Esophagus muscularis mucosa (tissue), 4 donors: ENCODE measurements around the gene PDE3A. TPM values are rescaled to one million over a fixed set of nuclear protein-coding genes. Genes with fewer than 3 reads are reported as not detected.

Experiments used
- DNase-seq: peaks from one replicate; pipeline ENCODE4 v3.0.0-alpha.2; 2017; ENCODE audit errors: extremely low spot score
- H3K27ac ChIP-seq, 4 donors: fragments of 200-600 bp; sonication (generic); replicated peaks in 1 of 4; 1 replicate in 3 of 4; 2 replicates in 1 of 4; pipeline ENCODE4 v1.5.1; 2016 to 2019; ENCODE audit warnings: mild to moderate bottlenecking in 1 of 4
- H3K27me3 ChIP-seq, 4 donors: fragments of 200-600 bp; sonication (generic); one replicate each; pipeline versions ENCODE4 v1.5.1 to v1.6.0; 2016 to 2019
- H3K36me3 ChIP-seq, 4 donors: fragments of 200-600 bp; sonication (generic); one replicate each; pipeline ENCODE4 v1.5.1; 2016 to 2019
- H3K4me1 ChIP-seq, 4 donors: fragments of 200-600 bp; sonication (generic); one replicate each; pipeline ENCODE4 v1.5.1; 2016 to 2019
- H3K4me3 ChIP-seq, 4 donors: fragments of 200-600 bp; sonication (generic); 1 replicate in 2 of 4; 2 replicates in 2 of 4; pipeline ENCODE4 v1.5.1; 2016 to 2019; ENCODE audit warnings: mild to moderate bottlenecking in 4 of 4, moderate library complexity in 1 of 4
- H3K9me3 ChIP-seq, 4 donors: fragments of 200-600 bp; sonication (generic); 1 replicate in 3 of 4; 2 replicates in 1 of 4; pipeline ENCODE4 v1.5.1; 2016 to 2019
- EP300 ChIP-seq: sonication (generic); formaldehyde crosslinking; IDR thresholded peaks from one replicate; pipeline ENCODE4 v1.6.1; 2017; ENCODE audit warnings: antibody characterized with exemption
- POLR2A ChIP-seq: fragments of 450-650 bp; IDR thresholded peaks from one replicate; pipeline ENCODE4 v1.6.1; 2017; ENCODE audit warnings: antibody characterized with exemption, moderate library complexity, mild to moderate bottlenecking, low read depth
- POLR2AphosphoS5 ChIP-seq, 2 donors: sonication (generic); formaldehyde crosslinking; IDR thresholded peaks; one replicate each; pipeline ENCODE4 v1.6.1; 2017; ENCODE audit warnings: antibody characterized with exemption in 2 of 2
- WGBS: methylation state at CpG from one replicate; pipeline ENCODE4 v1.1.5; 2018; 5-methylcytosine and 5-hydroxymethylcytosine counted together
- intact Hi-C: fragments of 100-400 bp; cut with DNase I; formaldehyde crosslinking; loops from one replicate; pipeline ENCODE4 v1.15.1; 2023
- total RNA-seq, 4 donors: library from RNA; depleted of rRNA; stranded (reverse); fragments of >200 nt; gene quantifications; one replicate each; pipeline versions ENCODE4 v1.1.0 to v1.2.1, GENCODE V29; 2016
- TF ChIP-seq, protein P1 (sequence below), 3 experiments: fragments of 200-600 bp in 2 of 3; fragments of 450-650 bp in 1 of 3; sonication (generic) in 2 of 3; IDR thresholded peaks; one replicate each; pipeline ENCODE4 v1.5.1; 2017 to 2019; ENCODE audit warnings: antibody characterized with exemption in 3 of 3, mild to moderate bottlenecking in 2 of 3, moderate library complexity in 1 of 3

Gene PDE3A
- total RNA-seq, 4 donors from 2014 or later = 93.8 to 155 (median 106) TPM

DNA sequence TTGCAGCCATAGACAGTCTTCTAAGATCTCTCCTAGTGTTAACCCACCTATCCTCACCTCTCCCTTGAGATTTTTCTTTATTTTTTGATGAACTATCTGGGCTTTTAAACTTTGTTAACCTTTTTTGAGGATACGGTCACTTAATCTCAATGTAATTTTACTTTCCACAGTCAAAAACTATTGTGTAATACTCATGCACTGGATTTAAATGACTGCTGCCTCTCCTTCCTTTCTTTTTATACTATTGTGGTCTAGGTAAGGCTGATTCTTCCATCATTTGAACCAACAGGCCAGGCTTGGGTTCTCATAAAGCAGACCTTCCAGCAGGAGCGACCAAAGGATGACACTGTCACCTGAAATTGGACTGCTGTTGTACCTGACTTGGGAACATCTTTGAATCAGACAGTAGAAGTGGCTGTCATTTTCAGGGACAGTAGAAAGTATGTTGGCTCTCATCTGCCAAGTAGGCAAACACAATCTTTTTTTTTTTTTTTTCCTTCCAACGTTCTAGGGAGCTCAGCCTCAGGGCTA is 689 bp upstream of the PDE3A start:
- no peaks in the 10 kb centered on the region for H3K36me3 ChIP-seq
- no peaks in the 10 kb centered on the region for H3K27me3 ChIP-seq
- DNase-seq = no peak
- TF ChIP-seq EP300 (no peak), POLR2A (no peak), POLR2AphosphoS5 (IDR thresholded peaks at IDR 0.05) (no peak)
- TF ChIP-seq, protein P1, sequence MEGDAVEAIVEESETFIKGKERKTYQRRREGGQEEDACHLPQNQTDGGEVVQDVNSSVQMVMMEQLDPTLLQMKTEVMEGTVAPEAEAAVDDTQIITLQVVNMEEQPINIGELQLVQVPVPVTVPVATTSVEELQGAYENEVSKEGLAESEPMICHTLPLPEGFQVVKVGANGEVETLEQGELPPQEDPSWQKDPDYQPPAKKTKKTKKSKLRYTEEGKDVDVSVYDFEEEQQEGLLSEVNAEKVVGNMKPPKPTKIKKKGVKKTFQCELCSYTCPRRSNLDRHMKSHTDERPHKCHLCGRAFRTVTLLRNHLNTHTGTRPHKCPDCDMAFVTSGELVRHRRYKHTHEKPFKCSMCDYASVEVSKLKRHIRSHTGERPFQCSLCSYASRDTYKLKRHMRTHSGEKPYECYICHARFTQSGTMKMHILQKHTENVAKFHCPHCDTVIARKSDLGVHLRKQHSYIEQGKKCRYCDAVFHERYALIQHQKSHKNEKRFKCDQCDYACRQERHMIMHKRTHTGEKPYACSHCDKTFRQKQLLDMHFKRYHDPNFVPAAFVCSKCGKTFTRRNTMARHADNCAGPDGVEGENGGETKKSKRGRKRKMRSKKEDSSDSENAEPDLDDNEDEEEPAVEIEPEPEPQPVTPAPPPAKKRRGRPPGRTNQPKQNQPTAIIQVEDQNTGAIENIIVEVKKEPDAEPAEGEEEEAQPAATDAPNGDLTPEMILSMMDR (IDR thresholded peaks at IDR 0.05) = no peak
- H3K27ac ChIP-seq = peak overlapping the region; percentile 89 to 96 (median 92)
- peaks cover 5 to 15% (median 9%) of the 10 kb centered on the region in 4 donors for H3K4me1 ChIP-seq
- no peaks in the 10 kb centered on the region for H3K9me3 ChIP-seq
- 8% methylated on average over 3 of the region's 3 CpGs for WGBS
- peak overlapping the region; percentile 67 to 85 (median 82) for H3K4me3 ChIP-seq
- intact Hi-C loops = loop anchor here (5.0 to 10.0 kb wide), 4 partner anchors 95 to 623 kb away; no protein-coding TSS in a partner anchor

DNA sequence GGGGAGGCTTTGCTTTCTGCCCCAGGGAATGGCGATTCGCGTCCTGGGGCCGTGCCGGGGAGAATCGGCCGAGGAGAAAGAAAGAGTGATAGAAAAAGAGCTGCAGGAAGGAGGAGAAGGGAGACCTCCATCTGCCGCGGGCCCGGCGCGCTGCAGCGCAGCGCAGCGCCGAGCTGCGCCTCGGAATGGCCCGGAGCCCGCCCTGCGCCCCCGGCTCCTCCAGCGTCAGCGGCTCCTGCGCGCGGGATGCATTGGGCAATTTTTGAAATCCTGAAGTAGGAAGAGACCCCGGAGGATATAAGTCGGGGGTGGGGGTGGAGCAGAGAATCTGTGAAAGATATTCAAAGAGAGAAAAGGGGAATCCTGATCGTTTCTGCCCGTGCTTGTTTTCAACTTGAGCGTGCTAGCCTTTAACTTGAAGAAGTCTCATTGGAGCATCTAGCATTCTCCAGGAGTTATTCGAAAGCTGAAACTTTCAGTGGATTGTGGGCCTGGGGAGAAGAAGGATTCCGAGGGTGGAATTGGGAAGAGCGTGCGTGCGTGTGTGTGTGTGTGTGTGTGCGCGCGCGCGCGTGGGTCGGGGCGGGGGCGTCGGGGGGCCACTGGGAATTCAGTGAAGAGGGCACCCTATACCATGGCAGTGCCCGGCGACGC is 441 bp downstream of the PDE3A start:
- H3K27me3 ChIP-seq = no peaks in the 10 kb centered on the region
- H3K4me1 ChIP-seq = peaks cover 5 to 26% (median 15%) of the 10 kb centered on the region in 4 donors
- TF ChIP-seq, protein P1 (IDR thresholded peaks at IDR 0.05) = no peak
- H3K36me3 ChIP-seq = no peaks in the 10 kb centered on the region
- DNase-seq = no peak
- WGBS = 1% methylated on average over 37 of the region's 50 CpGs
- no peaks in the 10 kb centered on the region for H3K9me3 ChIP-seq
- intact Hi-C loops = loop anchor here (5.0 to 10.0 kb wide), 4 partner anchors 96 to 624 kb away; no protein-coding TSS in a partner anchor
- peak overlapping the region; percentile 89 to 96 (median 92) for H3K27ac ChIP-seq
- peak overlapping the region; percentile 67 to 85 (median 82) for H3K4me3 ChIP-seq

DNA sequence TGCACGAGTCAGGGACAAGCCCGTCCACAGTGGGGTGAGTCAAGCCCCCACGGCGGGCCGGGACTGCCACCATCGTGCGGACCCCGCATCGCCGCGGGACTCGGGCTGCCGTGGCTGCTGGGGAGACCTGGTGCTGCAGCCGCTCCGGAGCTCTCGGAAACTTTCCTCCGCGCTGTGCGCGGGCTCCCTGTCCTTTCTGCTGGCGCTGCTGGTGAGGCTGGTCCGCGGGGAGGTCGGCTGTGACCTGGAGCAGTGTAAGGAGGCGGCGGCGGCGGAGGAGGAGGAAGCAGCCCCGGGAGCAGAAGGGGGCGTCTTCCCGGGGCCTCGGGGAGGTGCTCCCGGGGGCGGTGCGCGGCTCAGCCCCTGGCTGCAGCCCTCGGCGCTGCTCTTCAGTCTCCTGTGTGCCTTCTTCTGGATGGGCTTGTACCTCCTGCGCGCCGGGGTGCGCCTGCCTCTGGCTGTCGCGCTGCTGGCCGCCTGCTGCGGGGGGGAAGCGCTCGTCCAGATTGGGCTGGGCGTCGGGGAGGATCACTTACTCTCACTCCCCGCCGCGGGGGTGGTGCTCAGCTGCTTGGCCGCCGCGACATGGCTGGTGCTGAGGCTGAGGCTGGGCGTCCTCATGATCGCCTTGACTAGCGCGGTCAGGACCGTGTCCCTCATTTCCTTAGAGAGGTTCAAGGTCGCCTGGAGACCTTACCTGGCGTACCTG is 1.1 kb downstream of the PDE3A start:
- Histone ChIP-seq H3K4me1 (peaks cover 5 to 33% (median 21%) of the 10 kb centered on the region in 4 donors), H3K27ac (peak overlapping the region; percentile 89 to 96 (median 92)), H3K36me3 (no peaks in the 10 kb centered on the region), H3K9me3 (no peaks in the 10 kb centered on the region), H3K27me3 (no peaks in the 10 kb centered on the region), H3K4me3 (peak overlapping the region; percentile 67 to 85 (median 82))
- peak; percentile 93 for DNase-seq
- no peak for TF ChIP-seq EP300
- TF ChIP-seq POLR2A = no peak
- TF ChIP-seq, protein P1 (IDR thresholded peaks at IDR 0.05) = peak; percentile 24 to 45 (median 35)
- peak; percentile 73 to 94 for TF ChIP-seq POLR2AphosphoS5 (IDR thresholded peaks at IDR 0.05)
- intact Hi-C loops = loop anchor here (5.0 to 10.0 kb wide), 5 partner anchors 97 to 625 kb away; no protein-coding TSS in a partner anchor
- WGBS = 0% methylated on average over 6 of the region's 63 CpGs

DNA sequence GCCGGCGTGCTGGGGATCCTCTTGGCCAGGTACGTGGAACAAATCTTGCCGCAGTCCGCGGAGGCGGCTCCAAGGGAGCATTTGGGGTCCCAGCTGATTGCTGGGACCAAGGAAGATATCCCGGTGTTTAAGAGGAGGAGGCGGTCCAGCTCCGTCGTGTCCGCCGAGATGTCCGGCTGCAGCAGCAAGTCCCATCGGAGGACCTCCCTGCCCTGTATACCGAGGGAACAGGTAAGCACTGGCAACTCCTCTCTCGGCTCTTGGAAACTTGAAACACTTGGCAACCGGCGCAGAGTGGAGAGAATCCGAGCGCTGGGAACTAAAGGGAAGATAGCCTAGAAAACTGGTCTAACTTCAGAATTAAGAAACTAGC is 1.7 kb downstream of the PDE3A start:
- H3K27ac ChIP-seq = peak overlapping the region; percentile 89 to 96 (median 92)
- peak overlapping the region; percentile 67 to 85 (median 82) for H3K4me3 ChIP-seq
- no peaks in the 10 kb centered on the region for H3K27me3 ChIP-seq
- H3K4me1 ChIP-seq = peaks cover 5 to 39% (median 24%) of the 10 kb centered on the region in 4 donors
- WGBS = 3% methylated on average over 8 of the region's 21 CpGs
- TF ChIP-seq, protein P1 (IDR thresholded peaks at IDR 0.05) = no peak
- TF ChIP-seq EP300 (no peak), POLR2A (no peak), POLR2AphosphoS5 (IDR thresholded peaks at IDR 0.05) (no peak)
- no peaks in the 10 kb centered on the region for H3K9me3 ChIP-seq
- intact Hi-C loops = loop anchor here (5.0 kb wide), 1 partner anchor 232 kb away; no protein-coding TSS in a partner anchor
- no peaks in the 10 kb centered on the region for H3K36me3 ChIP-seq
- no peak for DNase-seq
